HEK293T (cell line): ENCODE data around the gene FOCAD.

ENCODE experiments used
- CTCF ChIA-PET: fragments of 350-600 bp; formaldehyde crosslinking; extraction: SDS; loops from one replicate; lab custom pipeline; 2021; ENCODE audit warnings: antibody characterized with exemption, inconsistent platforms; lab: Yijun Ruan, JAX
- POLR2A ChIA-PET: fragments of 350-600 bp; formaldehyde crosslinking; extraction: SDS; loops from one replicate; lab custom pipeline; 2020; ENCODE audit warnings: antibody characterized with exemption, inconsistent platforms; lab: Yijun Ruan, JAX
- DNase-seq: peaks from one replicate; pipeline ENCODE4 v3.0.0; 2012; ENCODE audit warnings: mixed read lengths; ENCODE audit errors: extremely low spot score
- ARNT ChIP-seq: fragments of 450-650 bp; IDR thresholded peaks from 2 replicates; pipeline ENCODE4 v1.6.1; 2017; ENCODE audit warnings: mild to moderate bottlenecking
- BHLHE40 ChIP-seq: fragments of 450-650 bp; IDR thresholded peaks from 2 replicates; pipeline ENCODE4 v1.6.1; 2016; ENCODE audit warnings: mild to moderate bottlenecking, moderate library complexity, borderline replicate concordance
- CTBP1 ChIP-seq: fragments of 450-650 bp; IDR thresholded peaks from 2 replicates; pipeline ENCODE4 v1.6.1; 2016; ENCODE audit warnings: borderline replicate concordance
- ELF4 ChIP-seq: fragments of 450-650 bp; IDR thresholded peaks from 2 replicates; pipeline ENCODE4 v1.6.1; 2017; ENCODE audit warnings: antibody characterized with exemption
- FOXA1 ChIP-seq: fragments of 450-650 bp; IDR thresholded peaks from 2 replicates; pipeline ENCODE4 v1.6.1; 2016; ENCODE audit warnings: mild to moderate bottlenecking
- FOXK2 ChIP-seq: fragments of 450-650 bp; IDR thresholded peaks from 2 replicates; pipeline ENCODE4 v1.6.1; 2016; ENCODE audit warnings: mild to moderate bottlenecking
- FOXM1 ChIP-seq: fragments of 450-650 bp; IDR thresholded peaks from 2 replicates; pipeline ENCODE4 v1.6.1; 2017; ENCODE audit warnings: mild to moderate bottlenecking, borderline replicate concordance
- HDGF ChIP-seq: fragments of 450-650 bp; IDR thresholded peaks from 2 replicates; pipeline ENCODE4 v1.6.1; 2017; ENCODE audit warnings: antibody characterized with exemption, borderline replicate concordance
- L3MBTL2 ChIP-seq: fragments of 450-650 bp; conservative IDR thresholded peaks from 2 replicates; pipeline ENCODE4 v1.6.1; 2016; ENCODE audit warnings: mild to moderate bottlenecking
- LEF1 ChIP-seq: fragments of 450-650 bp; IDR thresholded peaks from 2 replicates; pipeline ENCODE4 v1.6.1; 2017; ENCODE audit warnings: mild to moderate bottlenecking, borderline replicate concordance
- NFRKB ChIP-seq: fragments of 450-650 bp; IDR thresholded peaks from 2 replicates; pipeline ENCODE4 v1.6.1; 2016; ENCODE audit warnings: mild to moderate bottlenecking, moderate library complexity
- SP1 ChIP-seq: fragments of 450-650 bp; IDR thresholded peaks from 2 replicates; pipeline ENCODE4 v1.6.1; 2017
- TARDBP ChIP-seq: fragments of 450-650 bp; IDR thresholded peaks from 2 replicates; pipeline ENCODE4 v1.6.1; 2016
- ZNF384 ChIP-seq: fragments of 450-650 bp; IDR thresholded peaks from 2 replicates; pipeline ENCODE4 v1.6.1; 2016
- TF ChIP-seq, protein P1 (sequence below): fragments of 450-650 bp; IDR thresholded peaks from 2 replicates; pipeline ENCODE4 v1.6.1; 2016

The FOCAD gene

DNA sequence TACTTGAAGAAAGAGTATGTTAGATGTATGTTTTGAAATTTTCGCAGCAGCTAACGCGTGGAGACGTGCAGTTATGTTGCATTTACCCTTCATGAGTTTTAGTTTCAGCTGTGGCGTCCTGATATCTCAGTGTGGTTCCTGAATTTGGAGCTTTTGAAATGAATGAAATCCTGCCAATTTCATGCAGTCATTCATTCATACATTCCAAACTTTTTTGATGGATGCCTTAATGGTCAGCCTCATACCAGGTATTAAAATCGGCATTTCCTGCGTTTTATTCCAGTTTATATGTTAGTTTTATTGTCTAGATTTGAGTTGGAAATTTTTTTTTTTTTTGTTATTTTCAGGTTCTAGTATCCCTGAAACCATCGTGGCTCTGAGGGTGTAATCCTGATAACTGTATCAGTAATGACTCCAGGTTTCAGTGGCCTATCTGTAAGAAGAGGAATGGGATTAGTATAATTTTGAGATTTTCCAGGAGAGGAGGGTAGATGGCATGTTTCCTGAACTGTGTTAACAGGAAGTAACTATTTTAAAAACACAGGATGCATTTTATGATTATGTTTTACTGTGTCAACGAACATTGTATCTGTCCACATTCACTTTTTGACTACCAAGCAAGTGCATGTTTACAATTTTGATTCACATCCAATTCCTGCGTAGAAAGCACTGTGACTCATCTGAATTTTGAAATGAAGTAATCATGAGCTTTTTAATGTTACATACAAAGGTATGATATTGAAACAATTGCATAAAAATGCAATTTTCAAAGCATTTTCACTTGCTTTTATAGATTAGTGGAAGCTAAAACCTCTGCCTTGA lies 1.0 kb downstream of the FOCAD start:
- CTCF ChIA-PET, result interaction anchor here (0.5 to 0.6 kb wide), 3 partner anchors 49 to 1556 kb away, joined by 3 to 4 read pairs (median 3); no protein-coding TSS in a partner anchor
- POLR2A ChIA-PET, result interaction anchor here (0.6 to 1.8 kb wide), 10 partner anchors 7 to 303 kb away, joined by 3 to 12 read pairs (median 4); partner anchors contain the start of gene MLLT3
- 0 out of 2 replicates have a peak, but pooled peaks have one; percentile 42 for TF ChIP-seq ZNF384
- TF ChIP-seq LEF1, result no peak
- peak; percentile 31; the same call in 1 of the 2 replicates for TF ChIP-seq L3MBTL2
- DNase-seq, result no peak

DNA sequence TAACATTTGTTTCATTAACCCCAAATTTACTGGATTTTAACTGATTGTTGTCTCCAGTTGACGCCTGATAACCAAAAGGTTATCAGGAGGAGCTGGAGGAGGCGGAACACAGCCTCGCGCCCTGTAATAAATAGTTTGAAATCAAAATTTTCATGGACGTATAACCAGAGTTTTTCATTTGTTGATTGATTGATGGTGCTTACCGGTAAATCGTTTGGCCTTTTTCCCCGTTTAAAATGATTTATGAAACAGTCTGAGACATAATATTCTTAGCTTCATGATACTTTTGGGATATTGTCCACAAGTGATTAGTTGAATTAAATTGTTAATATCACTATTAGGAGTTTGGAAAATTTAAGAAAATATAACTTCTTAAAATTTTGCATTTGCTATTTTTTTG lies 1.7 kb downstream of the FOCAD start:
- TF ChIP-seq NFRKB (no peak), FOXM1 (no peak)
- TF ChIP-seq, protein P1, sequence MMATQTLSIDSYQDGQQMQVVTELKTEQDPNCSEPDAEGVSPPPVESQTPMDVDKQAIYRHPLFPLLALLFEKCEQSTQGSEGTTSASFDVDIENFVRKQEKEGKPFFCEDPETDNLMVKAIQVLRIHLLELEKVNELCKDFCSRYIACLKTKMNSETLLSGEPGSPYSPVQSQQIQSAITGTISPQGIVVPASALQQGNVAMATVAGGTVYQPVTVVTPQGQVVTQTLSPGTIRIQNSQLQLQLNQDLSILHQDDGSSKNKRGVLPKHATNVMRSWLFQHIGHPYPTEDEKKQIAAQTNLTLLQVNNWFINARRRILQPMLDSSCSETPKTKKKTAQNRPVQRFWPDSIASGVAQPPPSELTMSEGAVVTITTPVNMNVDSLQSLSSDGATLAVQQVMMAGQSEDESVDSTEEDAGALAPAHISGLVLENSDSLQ, result peak; percentile 72
- no peak for DNase-seq
- POLR2A ChIA-PET, result no interaction called here
- CTCF ChIA-PET, result interaction anchor here (0.6 kb wide), 1 partner anchor 139 kb away, joined by 4 read pairs; no protein-coding TSS in a partner anchor

DNA sequence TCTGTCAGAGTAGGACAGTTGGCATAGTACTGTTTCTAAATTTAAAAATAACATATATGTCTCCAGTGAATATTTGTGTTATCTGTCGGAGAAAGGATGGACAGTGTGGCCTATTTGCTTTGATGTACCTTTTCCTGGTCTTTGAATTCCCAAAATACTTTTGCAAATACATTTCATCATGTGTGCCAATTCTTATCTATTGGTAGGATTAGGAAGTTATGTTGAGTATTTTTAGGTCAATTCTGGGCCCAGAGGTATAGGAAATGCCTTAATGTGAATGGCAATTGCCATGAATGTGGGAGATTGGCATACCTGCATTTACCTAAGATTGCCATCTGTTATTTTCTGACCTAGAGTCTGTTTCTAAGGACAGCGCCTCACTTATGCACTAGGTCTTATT lies 5.8 kb downstream of the FOCAD start:
- TF ChIP-seq NFRKB (no peak), ELF4 (no peak), CTBP1 (no peak), L3MBTL2 (no peak), FOXK2 (no peak)
- DNase-seq, result no peak
- POLR2A ChIA-PET, result no interaction called here
- CTCF ChIA-PET, result interaction anchor here (0.7 kb wide), 2 partner anchors 64 to 281 kb away, joined by 3 read pairs; no protein-coding TSS in a partner anchor

DNA sequence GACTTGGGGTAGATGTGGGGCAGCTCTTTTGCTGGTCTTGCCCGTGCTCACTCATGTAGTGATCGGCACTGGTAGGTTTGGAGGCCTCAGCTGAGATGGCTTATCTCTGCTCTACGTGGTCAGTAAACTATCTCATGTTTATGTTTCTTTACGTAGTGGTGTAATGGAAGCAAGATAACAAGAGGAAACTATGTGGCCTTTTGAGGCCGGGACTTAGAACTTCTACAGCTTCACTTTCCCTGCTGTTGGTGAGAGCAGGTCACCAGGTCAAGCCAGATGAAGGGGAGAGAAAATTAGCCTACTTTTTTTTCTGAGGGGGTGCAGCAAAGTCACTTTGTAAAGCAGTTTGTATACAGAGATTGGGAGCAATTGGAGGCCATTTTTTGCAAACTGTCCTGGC lies 8.5 kb downstream of the FOCAD start:
- DNase-seq, result no peak
- POLR2A ChIA-PET, result interaction anchor here (1.0 kb wide), 1 partner anchor 8 kb away, joined by 3 read pairs; no protein-coding TSS in a partner anchor
- TF ChIP-seq FOXM1 (no peak), HDGF (no peak), ZNF384 (no peak), ELF4 (no peak), L3MBTL2 (no peak), FOXA1 (no peak), LEF1 (no peak)
- CTCF ChIA-PET, result interaction anchor here (1.1 kb wide), 1 partner anchor 1227 kb away, joined by 3 read pairs; no protein-coding TSS in a partner anchor

DNA sequence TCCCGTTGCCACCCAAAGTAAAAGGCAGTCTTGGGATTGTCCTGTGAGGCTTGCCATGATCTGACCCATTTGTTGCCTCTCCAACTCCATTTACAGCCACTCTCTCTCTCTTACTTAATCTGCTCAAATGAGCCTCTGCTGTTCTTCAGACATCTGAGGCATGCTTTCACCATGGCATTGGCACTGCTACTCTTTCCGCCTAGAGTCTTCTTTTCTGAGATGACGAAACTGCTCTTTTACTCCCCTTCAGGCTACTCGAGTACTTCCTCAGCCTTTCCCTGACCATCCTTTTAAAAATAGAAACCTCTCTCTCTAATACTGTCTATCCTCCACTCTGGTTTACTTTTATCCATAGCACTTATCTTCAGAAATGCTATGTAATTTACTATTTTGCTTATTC lies 9.0 kb downstream of the FOCAD start:
- ChIA-PET POLR2A (no interaction called here), CTCF (interaction anchor here (1.1 kb wide), 1 partner anchor 1228 kb away, joined by 3 read pairs; no protein-coding TSS in a partner anchor)
- DNase-seq, result no peak
- TF ChIP-seq NFRKB (no peak), BHLHE40 (no peak), ZNF384 (no peak), CTBP1 (no peak), FOXK2 (no peak), FOXA1 (no peak), SP1 (no peak), FOXM1 (no peak), ARNT (no peak), L3MBTL2 (no peak), TARDBP (no peak)
- TF ChIP-seq, protein P1, result no peak

DNA sequence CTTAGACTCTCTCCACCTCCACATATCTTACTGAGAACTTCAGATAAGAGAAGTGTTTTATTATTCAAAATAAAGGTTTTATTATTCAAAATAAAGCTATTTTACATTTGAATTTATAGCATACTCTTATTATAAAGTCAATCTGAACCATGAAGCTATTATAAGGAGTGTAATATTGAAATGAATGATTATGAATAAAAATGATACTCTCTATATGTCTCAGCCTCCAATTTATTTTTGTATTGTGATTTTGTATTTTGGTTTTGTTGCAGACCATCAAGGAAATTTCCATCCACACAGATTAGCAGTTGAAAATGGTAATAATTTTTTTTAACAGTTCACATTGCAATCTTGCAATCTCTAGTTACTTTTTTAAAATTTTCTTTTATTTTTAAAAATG lies 10.2 kb downstream of the FOCAD start:
- TF ChIP-seq FOXK2, result no peak
- TF ChIP-seq HDGF, result no peak
- no peak for TF ChIP-seq ELF4
- ChIA-PET CTCF (no interaction called here), POLR2A (no interaction called here)
- DNase-seq, result no peak

DNA sequence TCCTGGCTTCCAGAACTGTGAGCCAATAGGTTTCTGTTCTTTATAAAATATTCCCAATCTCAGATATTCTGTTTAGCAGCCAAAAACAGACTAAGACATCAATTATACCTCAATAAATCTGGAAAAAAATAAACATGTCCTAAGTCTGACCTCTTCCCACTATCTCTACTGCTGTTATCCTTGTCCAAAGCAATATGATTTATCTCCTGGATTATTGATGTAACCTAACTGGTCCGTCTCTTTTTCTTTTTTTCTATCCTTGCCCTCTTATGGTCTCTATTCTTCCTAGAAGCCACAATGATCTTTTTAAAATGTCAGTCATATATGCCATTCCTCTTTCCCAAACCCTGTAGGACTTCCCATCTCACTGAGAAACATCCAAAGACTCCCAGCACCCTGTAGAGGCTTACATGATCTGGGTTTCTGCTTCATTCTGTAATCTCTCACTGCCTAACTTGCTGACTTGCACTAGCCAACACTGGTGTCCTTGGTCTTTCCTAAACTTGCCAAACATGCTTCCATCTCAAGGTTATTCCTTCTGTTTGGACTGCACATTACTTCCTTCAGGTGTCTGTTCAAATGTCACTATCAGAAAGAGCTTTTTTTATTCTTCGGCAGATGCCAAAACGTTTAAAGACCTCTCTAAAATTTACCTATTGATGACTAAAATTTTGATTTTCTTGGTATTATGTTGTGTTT lies 13.1 kb downstream of the FOCAD start:
- CTCF ChIA-PET, result no interaction called here
- POLR2A ChIA-PET, result no interaction called here
- no peak for DNase-seq

More for the DNA sequence above, 13.1 kb downstream of the FOCAD start:
- TF ChIP-seq ZNF384 (no peak), BHLHE40 (no peak)
- TF ChIP-seq, protein P1, result peak; percentile 64
